ENCODE data around the gene LIPC.

- TF ChIP-seq POLR2A (IDR thresholded peaks at IDR 0.05) = no peak
- no peak for TF ChIP-seq CTCF (IDR thresholded peaks at IDR 0.05 in 4 of 5, conservative IDR thresholded peaks at IDR 0.05 in 1 of 5)
These were observed 36.1 kb downstream of the LIPC start for GRCh38 chr15:58467722-58468423.
